Measurements from ENCODE around the gene KREMEN1.
"Not testable (repeated sequence)": the region's sequence is repeated elsewhere in the genome, so short reads cannot be mapped to it uniquely, and the experiment has no call there.

Gene KREMEN1

GRCh38 chr22:29072979-29073617 is at the start of gene KREMEN1:
KREMEN1 (plus strand) TSS chr22:29073035; CDS start chr22:29073131, 96 bp downstream.
- DNase-seq (ENCODE audit: low read depth): no peak

GRCh38 chr22:29023172-29023796 is 49.6 kb upstream of the KREMEN1 start:
- DNase-seq (ENCODE audit: low read depth): no peak

GRCh38 chr22:29026579-29026978 is 46.3 kb upstream of the KREMEN1 start:
- no peak for DNase-seq (ENCODE audit: low read depth)

- DNase-seq (ENCODE audit: low read depth): no peak
Measured at GRCh38 chr22:29028468-29028867, 44.4 kb upstream of the KREMEN1 start.

GRCh38 chr22:29029202-29030000 is 43.4 kb upstream of the KREMEN1 start:
- DNase-seq (ENCODE audit: low read depth): no peak

GRCh38 chr22:29030016-29030617 is 42.7 kb upstream of the KREMEN1 start:
- DNase-seq (ENCODE audit: low read depth): peak; percentile 68

- DNase-seq (ENCODE audit: low read depth): peak; percentile 69
Measured at GRCh38 chr22:29030618-29031226, 42.1 kb upstream of the KREMEN1 start.

GRCh38 chr22:29031227-29032011 is 41.4 kb upstream of the KREMEN1 start:
- DNase-seq (ENCODE audit: low read depth): peak; percentile 97

- DNase-seq (ENCODE audit: low read depth): peak; percentile 6
Measured at GRCh38 chr22:29032014-29032475, 40.8 kb upstream of the KREMEN1 start.

- DNase-seq (ENCODE audit: low read depth): peak; percentile 55
Measured at GRCh38 chr22:29032584-29032983, 40.3 kb upstream of the KREMEN1 start.

- DNase-seq (ENCODE audit: low read depth): no peak
Measured at GRCh38 chr22:29037340-29037932, 35.4 kb upstream of the KREMEN1 start.

GRCh38 chr22:29039148-29039547 is 33.7 kb upstream of the KREMEN1 start:
- no peak for DNase-seq (ENCODE audit: low read depth)

- not testable (repeated sequence) for DNase-seq (ENCODE audit: low read depth)
Measured at GRCh38 chr22:29039684-29040083, 33.2 kb upstream of the KREMEN1 start.

- peak; percentile 90 for DNase-seq (ENCODE audit: low read depth)
Measured at GRCh38 chr22:29040385-29041275, 32.2 kb upstream of the KREMEN1 start.

GRCh38 chr22:29041408-29041807 is 31.4 kb upstream of the KREMEN1 start:
- DNase-seq (ENCODE audit: low read depth): peak; percentile 58

- DNase-seq (ENCODE audit: low read depth): peak; percentile 75
Measured at GRCh38 chr22:29043906-29044575, 28.8 kb upstream of the KREMEN1 start.

- peak; percentile 78 for DNase-seq (ENCODE audit: low read depth)
Measured at GRCh38 chr22:29044657-29045176, 28.1 kb upstream of the KREMEN1 start.

- no peak for DNase-seq (ENCODE audit: low read depth)
Measured at GRCh38 chr22:29048822-29049654, 23.8 kb upstream of the KREMEN1 start.
